ENCODE results near the gene TMEM87B.

Gene TMEM87B

DNA sequence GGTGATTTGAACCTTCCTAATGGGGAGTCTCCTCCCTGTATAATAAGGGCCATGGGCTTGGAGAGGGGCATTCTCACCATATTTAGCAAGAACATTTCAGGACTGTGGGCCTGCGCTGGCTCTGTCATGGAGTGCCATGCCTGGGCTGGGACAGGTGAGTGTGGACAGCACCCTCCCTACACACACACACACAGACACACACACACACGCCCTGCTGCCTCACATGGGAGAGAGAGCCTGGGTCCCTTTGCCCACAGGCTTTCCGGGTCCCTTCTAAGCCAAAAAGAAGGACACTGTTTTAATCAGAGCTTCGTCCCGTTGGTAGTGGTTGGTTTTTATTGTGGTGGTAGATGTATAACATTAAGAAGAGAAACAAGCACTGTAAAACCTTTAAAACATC, 31.4 kb upstream of the TMEM87B start:
- Histone ChIP-seq H3K36me3 (ENCODE audit: insufficient read depth, low read length) (no peaks in the 10 kb centered on the region), H3K9me2 (ENCODE audit: low read depth, low read length) (no peaks in the 10 kb centered on the region), H3K4me1 (ENCODE audit: insufficient read depth, low read length, severe bottlenecking) (no peaks in the 10 kb centered on the region), H3K27ac (ENCODE audit: low read depth, low read length, poor library complexity, severe bottlenecking) (no peak overlapping the region), H3K9me3 (ENCODE audit: low read length) (no peaks in the 10 kb centered on the region), H3K27me3 (ENCODE audit: insufficient read depth, low read length) (peaks cover 3% of the 10 kb centered on the region; the same call in 1 of the 2 replicates), H3K4me3 (ENCODE audit: low read depth, low read length, poor library complexity, severe bottlenecking) (no peak overlapping the region), H3K79me2 (ENCODE audit: insufficient read depth, low read length) (no peaks in the 10 kb centered on the region), H3F3A (ENCODE audit: insufficient read depth, low read length) (no peaks in the 10 kb centered on the region), H3K9ac (ENCODE audit: low read length) (no peak overlapping the region), H4K20me1 (ENCODE audit: insufficient read depth, low read length) (no peaks in the 10 kb centered on the region), H3K4me2 (ENCODE audit: low read length) (no peak overlapping the region), H2AFZ (ENCODE audit: low read length) (no peak overlapping the region)
- TF ChIP-seq, protein P1, sequence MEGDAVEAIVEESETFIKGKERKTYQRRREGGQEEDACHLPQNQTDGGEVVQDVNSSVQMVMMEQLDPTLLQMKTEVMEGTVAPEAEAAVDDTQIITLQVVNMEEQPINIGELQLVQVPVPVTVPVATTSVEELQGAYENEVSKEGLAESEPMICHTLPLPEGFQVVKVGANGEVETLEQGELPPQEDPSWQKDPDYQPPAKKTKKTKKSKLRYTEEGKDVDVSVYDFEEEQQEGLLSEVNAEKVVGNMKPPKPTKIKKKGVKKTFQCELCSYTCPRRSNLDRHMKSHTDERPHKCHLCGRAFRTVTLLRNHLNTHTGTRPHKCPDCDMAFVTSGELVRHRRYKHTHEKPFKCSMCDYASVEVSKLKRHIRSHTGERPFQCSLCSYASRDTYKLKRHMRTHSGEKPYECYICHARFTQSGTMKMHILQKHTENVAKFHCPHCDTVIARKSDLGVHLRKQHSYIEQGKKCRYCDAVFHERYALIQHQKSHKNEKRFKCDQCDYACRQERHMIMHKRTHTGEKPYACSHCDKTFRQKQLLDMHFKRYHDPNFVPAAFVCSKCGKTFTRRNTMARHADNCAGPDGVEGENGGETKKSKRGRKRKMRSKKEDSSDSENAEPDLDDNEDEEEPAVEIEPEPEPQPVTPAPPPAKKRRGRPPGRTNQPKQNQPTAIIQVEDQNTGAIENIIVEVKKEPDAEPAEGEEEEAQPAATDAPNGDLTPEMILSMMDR (IDR thresholded peaks at IDR 0.05; ENCODE audit: low read length) = no peak
- no peak for TF ChIP-seq EZH2 (IDR thresholded peaks at IDR 0.05; ENCODE audit: borderline replicate concordance, low read length)

DNA sequence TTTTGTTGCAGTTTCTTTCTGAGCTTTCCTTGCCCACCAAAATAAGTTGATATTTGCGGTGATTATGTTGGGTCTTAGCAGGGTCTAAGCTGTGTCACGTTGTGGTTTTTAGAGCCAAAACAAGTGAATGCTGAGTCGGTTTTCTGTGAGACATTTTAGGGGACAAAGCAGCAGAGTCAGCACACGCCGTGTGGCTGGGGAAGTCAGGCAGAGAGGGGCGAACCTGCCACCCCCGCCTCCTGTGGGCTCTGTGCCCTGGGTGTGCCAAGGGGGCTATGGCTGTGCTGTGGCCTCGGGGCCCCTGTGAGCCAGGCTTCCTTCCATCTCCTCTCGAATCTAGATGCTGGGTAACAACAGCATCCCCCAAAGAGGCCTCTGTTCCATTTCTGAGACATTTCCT, 30.8 kb upstream of the TMEM87B start:
- no peaks in the 10 kb centered on the region for H3F3A ChIP-seq (ENCODE audit: insufficient read depth, low read length)
- H4K20me1 ChIP-seq (ENCODE audit: insufficient read depth, low read length) = no peaks in the 10 kb centered on the region
- H3K4me2 ChIP-seq (ENCODE audit: low read length) = no peak overlapping the region
- peaks cover 3% of the 10 kb centered on the region; the same call in 1 of the 2 replicates for H3K27me3 ChIP-seq (ENCODE audit: insufficient read depth, low read length)
- H2AFZ ChIP-seq (ENCODE audit: low read length) = no peak overlapping the region
- H3K9ac ChIP-seq (ENCODE audit: low read length) = no peak overlapping the region
- H3K4me3 ChIP-seq (ENCODE audit: low read depth, low read length, poor library complexity, severe bottlenecking) = no peak overlapping the region
- no peaks in the 10 kb centered on the region for H3K36me3 ChIP-seq (ENCODE audit: insufficient read depth, low read length)
- no peak overlapping the region for H3K27ac ChIP-seq (ENCODE audit: low read depth, low read length, poor library complexity, severe bottlenecking)
- no peak for TF ChIP-seq EZH2 (IDR thresholded peaks at IDR 0.05; ENCODE audit: borderline replicate concordance, low read length)
- TF ChIP-seq, protein P1 (IDR thresholded peaks at IDR 0.05; ENCODE audit: low read length) = no peak
- no peaks in the 10 kb centered on the region for H3K4me1 ChIP-seq (ENCODE audit: insufficient read depth, low read length, severe bottlenecking)
- no peaks in the 10 kb centered on the region for H3K9me2 ChIP-seq (ENCODE audit: low read depth, low read length)
- no peaks in the 10 kb centered on the region for H3K79me2 ChIP-seq (ENCODE audit: insufficient read depth, low read length)
- H3K9me3 ChIP-seq (ENCODE audit: low read length) = no peaks in the 10 kb centered on the region

DNA sequence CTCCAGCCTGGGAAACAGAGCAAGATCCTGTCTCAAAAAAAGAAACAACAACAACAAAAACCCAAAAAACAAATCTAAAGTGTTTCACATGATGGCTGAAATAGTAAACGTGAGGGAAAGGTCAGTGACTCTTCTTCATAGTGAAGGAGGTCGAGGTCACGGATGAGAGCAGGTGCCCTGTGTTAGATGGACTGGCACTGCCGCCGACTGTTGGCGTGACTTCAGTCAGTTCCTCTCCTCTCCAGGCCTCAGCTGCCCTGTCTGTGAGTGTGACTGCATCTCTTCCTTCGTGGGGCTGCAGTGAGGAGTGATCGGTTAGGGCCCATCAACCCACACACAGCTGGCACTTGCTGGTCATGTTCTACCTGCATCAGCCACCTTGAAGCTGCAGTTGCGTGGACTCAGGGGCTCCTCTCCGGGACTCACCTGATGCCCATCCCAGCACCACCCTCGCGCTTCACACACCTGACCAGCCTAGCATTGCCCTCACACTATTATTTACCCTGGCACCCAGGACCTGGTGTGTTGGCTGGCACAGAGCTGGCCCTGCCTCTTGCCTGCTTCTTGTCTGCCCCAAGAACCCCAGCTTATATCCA, 30.1 kb upstream of the TMEM87B start:
- no peaks in the 10 kb centered on the region for H3K79me2 ChIP-seq (ENCODE audit: insufficient read depth, low read length)
- peaks cover 3% of the 10 kb centered on the region; the same call in 1 of the 2 replicates for H3K27me3 ChIP-seq (ENCODE audit: insufficient read depth, low read length)
- no peaks in the 10 kb centered on the region for H4K20me1 ChIP-seq (ENCODE audit: insufficient read depth, low read length)
- no peaks in the 10 kb centered on the region for H3K4me1 ChIP-seq (ENCODE audit: insufficient read depth, low read length, severe bottlenecking)
- no peak overlapping the region for H3K27ac ChIP-seq (ENCODE audit: low read depth, low read length, poor library complexity, severe bottlenecking)
- no peak overlapping the region for H3K4me3 ChIP-seq (ENCODE audit: low read depth, low read length, poor library complexity, severe bottlenecking)
- H2AFZ ChIP-seq (ENCODE audit: low read length) = no peak overlapping the region
- no peaks in the 10 kb centered on the region for H3F3A ChIP-seq (ENCODE audit: insufficient read depth, low read length)
- no peak for TF ChIP-seq EZH2 (IDR thresholded peaks at IDR 0.05; ENCODE audit: borderline replicate concordance, low read length)
- TF ChIP-seq, protein P1 (IDR thresholded peaks at IDR 0.05; ENCODE audit: low read length) = no peak
- no peaks in the 10 kb centered on the region for H3K36me3 ChIP-seq (ENCODE audit: insufficient read depth, low read length)
- no peak overlapping the region for H3K9ac ChIP-seq (ENCODE audit: low read length)
- H3K4me2 ChIP-seq (ENCODE audit: low read length) = no peak overlapping the region
- H3K9me3 ChIP-seq (ENCODE audit: low read length) = no peaks in the 10 kb centered on the region
- H3K9me2 ChIP-seq (ENCODE audit: low read depth, low read length) = no peaks in the 10 kb centered on the region
